Adipose tissue (tissue), 3 donors: ENCODE data around the gene ADCY2. TPM values are rescaled to one million over a fixed set of nuclear protein-coding genes. Genes with fewer than 3 reads are reported as not detected.

Experiments used
- H3K27ac ChIP-seq: one replicate; pipeline ENCODE4 v1.5.1; 2013; ENCODE audit warnings: low read depth, low read length
- WGBS, 3 donors: extraction: QIAGEN DNeasy Blood & Tissue Kit; methylation state at CpG; one replicate each; pipeline ENCODE4 v1.1.7; 2013; 5-methylcytosine and 5-hydroxymethylcytosine counted together
- polyA plus RNA-seq, 3 donors: library from polyadenylated mRNA; stranded (reverse); fragments of 200-250 nt; gene quantifications; one replicate each; pipeline ENCODE4 v1.2.3, GENCODE V29; 2013
- donor health status: healthy with polysubstance abuse.
- donor health status: Bipolar disorder and iron deficiency.
- donor health status: healthy.

The ADCY2 gene
- polyA plus RNA-seq, 3 donors, result 0.43 to 1.5 (median 0.89) TPM

DNA sequence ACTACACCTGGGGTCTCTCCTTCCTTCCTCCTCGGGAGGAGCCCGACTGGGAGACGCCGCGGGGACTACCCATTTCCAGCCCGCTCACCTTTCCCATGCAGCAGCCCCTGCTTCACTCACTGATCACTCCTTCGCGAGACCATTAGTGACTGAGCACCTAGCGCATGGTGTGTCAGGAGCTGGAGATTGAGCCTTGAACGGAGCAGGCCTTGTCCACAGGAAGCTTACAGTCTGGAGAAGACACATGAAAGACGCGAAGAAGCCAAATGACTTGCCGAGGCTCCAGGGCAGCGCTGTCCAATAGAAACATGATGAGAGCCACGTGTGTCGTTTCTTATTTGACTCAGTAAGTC lies 455.3 kb downstream of the ADCY2 start:
- H3K27ac ChIP-seq, result no peak overlapping the region

DNA sequence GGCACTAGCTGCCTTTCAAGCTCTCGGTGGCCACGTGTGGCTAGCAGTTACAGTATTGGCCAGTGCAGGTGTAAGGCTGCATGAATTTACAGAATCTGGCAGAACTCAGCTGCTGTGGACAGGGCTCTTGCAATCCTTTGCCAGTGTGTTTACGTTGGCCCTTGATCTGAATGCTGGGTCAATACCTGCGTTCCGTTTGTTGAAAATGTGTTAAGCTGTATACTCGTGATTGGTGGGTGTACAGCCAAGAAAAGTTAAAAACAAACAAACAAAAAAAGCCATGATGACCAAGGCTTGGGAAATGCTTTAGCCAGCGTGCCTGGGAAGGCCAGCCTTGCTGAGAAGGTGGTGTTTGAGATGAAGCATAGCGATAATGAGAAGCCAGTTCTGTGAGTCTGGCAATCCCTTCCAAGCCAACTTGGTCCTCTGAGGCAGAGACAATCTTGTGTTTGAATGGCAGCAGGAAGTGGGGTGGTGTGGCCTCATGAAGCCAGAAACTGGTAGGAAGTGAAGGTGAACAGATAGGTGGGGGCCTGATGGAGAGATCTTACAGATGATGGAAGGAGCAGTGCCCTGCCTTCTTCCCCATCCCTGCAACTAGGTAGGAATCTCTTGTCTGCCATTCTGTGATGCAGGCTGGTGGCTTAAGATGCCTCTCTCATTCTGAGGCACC lies 455.8 kb downstream of the ADCY2 start:
- 31 to 86% (median 79%) methylated on average over 8 of the region's 8 CpGs for WGBS, 3 donors
- no peak overlapping the region for H3K27ac ChIP-seq

More for the DNA sequence above, 455.3 kb downstream of the ADCY2 start:
- 26 to 65% (median 63%) methylated on average over 16 of the region's 16 CpGs for WGBS, 3 donors

DNA sequence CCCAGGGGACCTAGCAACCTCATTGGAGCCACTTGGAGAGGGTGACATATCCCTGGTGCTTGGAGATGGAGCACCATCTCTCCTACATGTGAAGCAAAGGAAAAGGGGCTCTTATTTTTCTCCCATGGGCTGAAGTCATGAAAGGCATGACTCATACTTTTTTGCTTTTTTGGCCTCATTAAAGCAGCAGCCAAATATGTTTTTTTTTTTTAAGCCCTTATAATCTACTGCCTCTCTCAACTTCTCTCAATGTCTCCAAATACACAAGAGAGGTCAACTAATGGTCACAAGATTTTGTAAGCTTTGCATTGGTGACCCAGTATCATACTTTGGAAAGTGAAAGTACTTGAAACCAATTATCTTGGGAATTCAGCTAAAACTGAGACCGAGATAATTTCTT lies 456.6 kb downstream of the ADCY2 start:
- H3K27ac ChIP-seq, result no peak overlapping the region

DNA sequence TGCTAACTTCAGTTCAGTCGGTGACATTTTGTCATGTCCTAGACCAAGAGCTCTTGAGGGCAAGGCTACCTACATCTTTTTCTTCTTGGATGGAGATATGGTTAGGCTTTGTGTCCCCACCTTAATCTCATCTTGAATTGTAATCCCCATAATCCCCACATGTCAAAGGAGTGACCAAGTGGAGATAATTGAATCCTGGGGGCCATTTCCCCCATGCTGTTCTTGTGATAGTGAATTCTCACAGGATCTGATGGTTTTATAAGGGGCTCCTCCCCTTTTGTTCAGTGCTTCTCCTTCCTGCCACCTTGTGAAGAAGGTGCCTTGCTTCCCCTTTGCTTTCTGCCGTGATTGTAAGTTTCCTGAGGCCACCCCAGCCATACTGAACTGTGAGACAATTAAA lies 457.1 kb downstream of the ADCY2 start:
- H3K27ac ChIP-seq, result no peak overlapping the region
- 63 to 92% (median 72%) methylated on average over 2 of the region's 2 CpGs for WGBS, 3 donors

More for the DNA sequence above, 456.6 kb downstream of the ADCY2 start:
- WGBS, 3 donors, result 55 to 88% (median 67%) methylated on average over 1 of the region's 1 CpG

GRCh38 chr5:7855611-7856010 lies 459.7 kb downstream of the ADCY2 start:
- WGBS, 3 donors, result 68 to 79% (median 69%) methylated on average over 3 of the region's 3 CpGs
- H3K27ac ChIP-seq, result no peak overlapping the region

- 96 to 100% (median 98%) methylated on average over 2 of the region's 2 CpGs for WGBS, 3 donors
- no peak overlapping the region for H3K27ac ChIP-seq
Measured at GRCh38 chr5:7856855-7857254, 460.9 kb downstream of the ADCY2 start.

DNA sequence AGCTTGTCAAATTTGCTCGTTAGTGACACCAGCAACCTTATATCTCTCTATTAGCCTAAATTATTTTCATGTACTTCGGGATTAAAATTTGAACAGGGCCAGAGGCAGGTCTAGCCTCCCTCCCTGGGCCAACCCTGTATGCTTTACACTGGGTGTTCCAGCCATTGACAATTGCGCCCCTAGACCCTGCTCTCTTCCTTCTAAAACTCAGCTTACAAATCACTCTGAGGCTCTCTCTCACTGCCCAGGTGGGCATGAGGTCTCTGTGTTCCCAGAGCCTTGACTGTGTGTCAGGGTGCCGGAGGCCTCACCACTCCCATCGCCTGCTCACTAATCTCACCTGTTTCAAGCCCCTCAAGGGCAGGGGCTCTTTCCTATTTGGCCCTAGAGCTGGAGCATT lies 461.4 kb downstream of the ADCY2 start:
- 77 to 85% (median 84%) methylated on average over 5 of the region's 5 CpGs for WGBS, 3 donors
- H3K27ac ChIP-seq, result no peak overlapping the region

DNA sequence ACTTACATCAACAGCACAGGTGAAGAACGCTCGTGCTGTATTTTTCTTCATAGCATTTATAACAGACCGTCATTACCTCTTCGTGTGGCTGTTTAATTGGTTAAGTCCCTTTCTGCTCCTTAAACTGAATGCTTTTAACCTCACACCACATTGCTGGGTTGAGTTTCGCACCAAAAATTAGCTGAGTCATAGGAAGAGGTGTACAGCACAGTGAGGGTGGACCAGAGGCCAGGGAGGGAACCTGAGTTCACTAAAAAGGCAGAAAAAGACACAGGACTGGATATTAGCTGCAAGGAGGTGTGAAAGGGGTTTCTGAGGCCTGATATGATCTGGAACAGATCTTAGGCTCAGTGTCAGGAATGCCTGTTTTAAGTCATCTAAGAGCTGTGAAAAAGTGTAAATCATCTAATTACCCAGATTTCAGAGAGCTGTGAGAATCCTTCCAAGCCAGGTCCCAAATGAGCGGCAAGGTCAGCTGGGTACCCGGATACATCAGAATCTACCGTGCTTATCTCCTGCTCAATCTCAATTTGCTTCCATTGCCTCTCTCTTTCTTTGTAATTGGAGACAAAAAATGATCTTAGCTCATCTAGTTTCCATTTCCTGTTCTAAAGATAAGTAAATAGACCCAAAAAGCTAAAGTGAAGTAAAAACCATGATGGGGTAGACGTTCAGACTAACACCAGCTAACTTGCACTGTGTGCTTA lies 462.1 kb downstream of the ADCY2 start:
- WGBS, 3 donors, result 61 to 80% (median 67%) methylated on average over 9 of the region's 9 CpGs
- H3K27ac ChIP-seq, result no peak overlapping the region

DNA sequence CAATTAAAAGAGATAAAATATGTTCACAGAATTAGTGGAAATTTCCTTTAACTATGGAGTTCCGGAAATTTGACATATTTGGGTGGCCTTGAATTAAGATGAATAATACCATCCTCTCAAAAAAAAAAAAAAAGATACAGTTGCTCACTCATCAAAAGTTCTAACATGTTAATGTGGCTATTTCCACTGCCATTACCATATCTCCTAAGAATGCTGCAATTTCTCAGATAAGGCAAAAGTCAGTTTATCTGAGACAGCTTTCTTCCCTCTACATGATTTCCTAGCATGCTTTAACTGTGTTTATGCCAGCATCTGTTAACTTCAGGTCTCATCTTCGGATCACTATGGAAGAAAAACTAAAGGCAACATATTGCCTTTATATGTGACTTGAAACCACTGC lies 470.3 kb downstream of the ADCY2 start:
- H3K27ac ChIP-seq, result no peak overlapping the region
- 80 to 92% (median 87%) methylated on average over 2 of the region's 2 CpGs for WGBS, 3 donors

- WGBS, 3 donors, result 51 to 76% (median 66%) methylated on average over 3 of the region's 3 CpGs
- no peak overlapping the region for H3K27ac ChIP-seq
Measured at GRCh38 chr5:7867260-7867659, 471.3 kb downstream of the ADCY2 start.

- no peak overlapping the region for H3K27ac ChIP-seq
- WGBS, 3 donors, result 0% methylated on average over 8 of the region's 8 CpGs
Measured at GRCh38 chr5:7868427-7868772, 472.5 kb downstream of the ADCY2 start.

- WGBS, 3 donors, result 0 to 1% (median 0%) methylated on average over 71 to 83 of the region's 83 CpGs
Measured at GRCh38 chr5:7868773-7869473, 473.0 kb downstream of the ADCY2 start, which contains the start of the genes FASTKD3 and MTRR. FASTKD3 (minus strand) TSS chr5:7869031; CDS start chr5:7868083, 948 bp downstream. MTRR (plus strand) TSS chr5:7869148; CDS start chr5:7870795, 1,647 bp downstream.

GRCh38 chr5:7869474-7870136 lies 473.7 kb downstream of the ADCY2 start:
- 1% methylated on average over 41 of the region's 41 CpGs for WGBS, 3 donors
- no peak overlapping the region for H3K27ac ChIP-seq

More at GRCh38 chr5:7868773-7869473, 473.0 kb downstream of the ADCY2 start, which contains the start of the genes FASTKD3 and MTRR:
- no peak within 1 kb of the TSS for H3K27ac ChIP-seq

DNA sequence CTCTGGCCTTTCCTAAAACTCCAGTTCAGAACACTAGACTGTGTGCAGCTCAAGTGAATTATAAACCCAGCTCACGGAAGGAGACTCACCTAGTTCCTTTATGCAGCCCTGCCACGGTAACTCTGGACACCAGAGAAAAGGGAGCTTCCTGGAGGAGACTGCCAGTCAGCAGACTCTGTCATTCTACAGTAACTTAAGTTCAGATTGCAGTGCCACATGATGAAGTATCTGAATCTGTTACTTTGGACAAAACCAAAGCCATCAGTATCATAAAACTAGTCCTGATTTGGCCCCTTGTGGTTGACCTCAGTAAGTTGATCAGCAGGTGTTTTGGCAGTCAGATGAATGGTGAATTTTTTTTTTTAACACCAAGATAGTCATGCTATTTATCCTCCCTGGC lies 475.7 kb downstream of the ADCY2 start:
- no peak overlapping the region for H3K27ac ChIP-seq
- 71 to 77% (median 75%) methylated on average over 2 of the region's 2 CpGs for WGBS, 3 donors

GRCh38 chr5:7872517-7873130 lies 476.7 kb downstream of the ADCY2 start:
- no peak overlapping the region for H3K27ac ChIP-seq
- 71 to 91% (median 73%) methylated on average over 4 of the region's 4 CpGs for WGBS, 3 donors

DNA sequence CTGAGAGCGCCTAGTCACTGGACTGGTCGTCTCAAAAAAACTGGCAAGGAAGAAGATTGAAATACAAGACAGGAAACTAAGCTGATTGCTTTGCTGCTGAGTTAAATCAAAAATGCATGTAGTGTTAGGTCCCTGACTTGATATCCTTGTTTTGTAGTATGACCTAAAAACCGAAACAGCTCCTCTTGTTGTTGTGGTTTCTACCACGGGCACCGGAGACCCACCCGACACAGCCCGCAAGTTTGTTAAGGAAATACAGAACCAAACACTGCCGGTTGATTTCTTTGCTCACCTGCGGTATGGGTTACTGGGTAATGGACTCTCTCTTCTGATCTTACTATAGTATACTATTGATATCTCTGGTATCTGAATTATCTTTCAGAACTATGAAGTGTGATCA lies 477.3 kb downstream of the ADCY2 start:
- WGBS, 3 donors, result 74 to 88% (median 77%) methylated on average over 9 of the region's 9 CpGs

DNA sequence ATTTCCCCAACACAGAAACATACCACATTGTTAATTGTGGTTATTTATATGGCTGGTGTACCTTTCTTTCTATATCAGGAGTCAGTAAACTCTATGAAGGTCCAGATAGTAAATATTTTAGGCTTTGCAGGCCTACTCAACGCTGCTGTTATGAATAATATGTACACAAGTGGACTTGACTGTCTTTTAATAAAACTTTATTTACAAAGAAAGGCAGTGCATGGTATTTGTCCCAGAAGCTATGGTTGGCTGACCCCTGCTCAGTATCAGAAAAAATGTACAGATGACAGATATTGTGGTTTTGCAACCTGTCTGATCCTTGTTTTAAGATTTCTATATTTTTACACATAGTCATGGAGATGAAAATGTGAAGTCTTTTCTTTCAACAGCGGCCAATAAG lies 478.7 kb downstream of the ADCY2 start:
- 95 to 99% (median 96%) methylated on average over 2 of the region's 2 CpGs for WGBS, 3 donors
- no peak overlapping the region for H3K27ac ChIP-seq

More for the DNA sequence above, 477.3 kb downstream of the ADCY2 start:
- no peak overlapping the region for H3K27ac ChIP-seq

DNA sequence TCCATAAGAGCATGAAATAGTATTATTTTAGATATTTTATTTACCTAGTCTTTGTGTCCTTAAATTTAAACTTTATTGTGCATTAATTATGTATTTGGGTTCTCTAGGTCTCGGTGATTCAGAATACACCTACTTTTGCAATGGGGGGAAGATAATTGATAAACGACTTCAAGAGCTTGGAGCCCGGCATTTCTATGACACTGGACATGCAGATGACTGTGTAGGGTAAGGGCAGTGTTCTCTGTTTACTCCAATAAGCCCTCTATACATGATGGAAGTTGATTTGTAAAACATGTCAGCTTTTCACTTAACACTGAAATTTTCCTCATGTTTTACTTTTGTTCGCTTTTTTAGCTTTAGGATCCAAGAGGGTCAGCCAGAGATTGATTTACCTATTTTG lies 479.2 kb downstream of the ADCY2 start:
- WGBS, 3 donors, result 91 to 94% (median 94%) methylated on average over 4 of the region's 4 CpGs
- no peak overlapping the region for H3K27ac ChIP-seq
